ENCODE results near the gene FOSL1.

DNA sequence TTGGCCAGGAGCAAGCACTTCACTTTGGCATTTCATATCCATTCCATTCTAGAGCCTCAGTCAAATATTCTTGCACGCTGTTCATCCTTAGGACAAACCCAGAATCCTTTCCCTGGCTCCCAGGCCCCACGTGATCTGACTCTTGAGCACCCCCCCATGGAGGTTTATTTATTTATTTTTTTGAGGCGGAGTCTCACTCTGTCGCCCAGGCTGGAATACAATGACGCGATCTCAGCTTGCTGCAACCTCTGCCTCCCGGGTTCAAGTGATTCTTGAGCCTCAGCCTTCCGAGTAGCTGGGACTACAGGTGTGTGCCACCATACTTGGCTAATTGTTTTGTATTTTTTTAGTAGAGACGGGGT, 32.4 kb upstream of the FOSL1 start:
- TF ChIP-seq, protein P1, sequence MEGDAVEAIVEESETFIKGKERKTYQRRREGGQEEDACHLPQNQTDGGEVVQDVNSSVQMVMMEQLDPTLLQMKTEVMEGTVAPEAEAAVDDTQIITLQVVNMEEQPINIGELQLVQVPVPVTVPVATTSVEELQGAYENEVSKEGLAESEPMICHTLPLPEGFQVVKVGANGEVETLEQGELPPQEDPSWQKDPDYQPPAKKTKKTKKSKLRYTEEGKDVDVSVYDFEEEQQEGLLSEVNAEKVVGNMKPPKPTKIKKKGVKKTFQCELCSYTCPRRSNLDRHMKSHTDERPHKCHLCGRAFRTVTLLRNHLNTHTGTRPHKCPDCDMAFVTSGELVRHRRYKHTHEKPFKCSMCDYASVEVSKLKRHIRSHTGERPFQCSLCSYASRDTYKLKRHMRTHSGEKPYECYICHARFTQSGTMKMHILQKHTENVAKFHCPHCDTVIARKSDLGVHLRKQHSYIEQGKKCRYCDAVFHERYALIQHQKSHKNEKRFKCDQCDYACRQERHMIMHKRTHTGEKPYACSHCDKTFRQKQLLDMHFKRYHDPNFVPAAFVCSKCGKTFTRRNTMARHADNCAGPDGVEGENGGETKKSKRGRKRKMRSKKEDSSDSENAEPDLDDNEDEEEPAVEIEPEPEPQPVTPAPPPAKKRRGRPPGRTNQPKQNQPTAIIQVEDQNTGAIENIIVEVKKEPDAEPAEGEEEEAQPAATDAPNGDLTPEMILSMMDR (IDR thresholded peaks at IDR 0.05 in 8 of 11, conservative IDR thresholded peaks at IDR 0.05 in 3 of 11) = no peak
- TF ChIP-seq POLR2A (IDR thresholded peaks at IDR 0.05) (no peak), POLR2AphosphoS5 (IDR thresholded peaks at IDR 0.05) (no peak)

Measured in spleen (tissue), 7 donors.